ENCODE results near the gene CLTCL1. TPM values are rescaled to one million over a fixed set of nuclear protein-coding genes. Genes with fewer than 3 reads are reported as not detected.

Gene CLTCL1
- total RNA-seq, 1 experiment from 2014 or later: 7.9 TPM

DNA sequence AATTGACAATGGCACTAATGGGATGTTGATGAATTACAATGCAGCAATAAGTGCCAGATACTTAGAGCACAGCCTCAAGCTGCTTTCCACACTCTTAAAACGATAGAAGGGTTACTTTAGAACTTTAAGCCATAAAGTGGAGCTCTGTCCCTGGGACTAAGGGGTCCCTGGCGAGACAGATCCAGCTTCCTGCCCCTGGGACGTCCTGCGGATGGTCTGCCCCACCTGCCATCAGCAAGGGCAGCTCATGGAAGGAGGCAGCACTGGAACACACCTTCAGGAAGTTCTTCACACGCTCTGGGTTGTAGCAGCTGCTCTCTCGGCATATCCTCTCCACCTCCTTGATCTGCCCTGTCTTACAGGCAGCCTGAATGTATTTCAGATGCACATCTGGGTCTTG lies 67.9 kb downstream of the CLTCL1 start:
- H3K27ac Mint-ChIP-seq (ENCODE audit: unreplicated experiment): no peak overlapping the region
- TF ChIP-seq, protein P1, sequence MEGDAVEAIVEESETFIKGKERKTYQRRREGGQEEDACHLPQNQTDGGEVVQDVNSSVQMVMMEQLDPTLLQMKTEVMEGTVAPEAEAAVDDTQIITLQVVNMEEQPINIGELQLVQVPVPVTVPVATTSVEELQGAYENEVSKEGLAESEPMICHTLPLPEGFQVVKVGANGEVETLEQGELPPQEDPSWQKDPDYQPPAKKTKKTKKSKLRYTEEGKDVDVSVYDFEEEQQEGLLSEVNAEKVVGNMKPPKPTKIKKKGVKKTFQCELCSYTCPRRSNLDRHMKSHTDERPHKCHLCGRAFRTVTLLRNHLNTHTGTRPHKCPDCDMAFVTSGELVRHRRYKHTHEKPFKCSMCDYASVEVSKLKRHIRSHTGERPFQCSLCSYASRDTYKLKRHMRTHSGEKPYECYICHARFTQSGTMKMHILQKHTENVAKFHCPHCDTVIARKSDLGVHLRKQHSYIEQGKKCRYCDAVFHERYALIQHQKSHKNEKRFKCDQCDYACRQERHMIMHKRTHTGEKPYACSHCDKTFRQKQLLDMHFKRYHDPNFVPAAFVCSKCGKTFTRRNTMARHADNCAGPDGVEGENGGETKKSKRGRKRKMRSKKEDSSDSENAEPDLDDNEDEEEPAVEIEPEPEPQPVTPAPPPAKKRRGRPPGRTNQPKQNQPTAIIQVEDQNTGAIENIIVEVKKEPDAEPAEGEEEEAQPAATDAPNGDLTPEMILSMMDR (IDR thresholded peaks at IDR 0.05; ENCODE audit: insufficient read depth in 1 of 2, low read depth in 1 of 2, low read length in 1 of 2, severe bottlenecking in 1 of 2, unreplicated experiment in 1 of 2): no peak
- Histone ChIP-seq H3K4me3 (ENCODE audit: low read depth, low read length) (no peak overlapping the region), H3K36me3 (ENCODE audit: control insufficient read depth, insufficient read depth, low read length) (no peaks in the 10 kb centered on the region), H3K9me3 (no peaks in the 10 kb centered on the region), H3K4me1 (no peaks in the 10 kb centered on the region), H3K27me3 (replicated peaks; ENCODE audit: control insufficient read depth, insufficient read depth, low read length) (no peaks in the 10 kb centered on the region)
- no peaks in the 10 kb centered on the region for H3K4me1 Mint-ChIP-seq (ENCODE audit: low read depth, unreplicated experiment)
- intact Hi-C loops (cut with micrococcal nuclease; ENCODE audit: unreplicated experiment): no loop called here
- no peak for DNase-seq
- BruUV-seq (replicated peaks): no TSS peak
- ChIA-PET POLR2A (no interaction called here), CTCF (no interaction called here)
- no peaks in the 10 kb centered on the region for H3K36me3 Mint-ChIP-seq (ENCODE audit: insufficient read depth, unreplicated experiment)
- H3K4me3 Mint-ChIP-seq (ENCODE audit: unreplicated experiment): no peak overlapping the region
- H3K9me3 Mint-ChIP-seq (ENCODE audit: unreplicated experiment): no peaks in the 10 kb centered on the region
- no peaks in the 10 kb centered on the region for H3K27me3 Mint-ChIP-seq (ENCODE audit: insufficient read depth, unreplicated experiment)

DNA sequence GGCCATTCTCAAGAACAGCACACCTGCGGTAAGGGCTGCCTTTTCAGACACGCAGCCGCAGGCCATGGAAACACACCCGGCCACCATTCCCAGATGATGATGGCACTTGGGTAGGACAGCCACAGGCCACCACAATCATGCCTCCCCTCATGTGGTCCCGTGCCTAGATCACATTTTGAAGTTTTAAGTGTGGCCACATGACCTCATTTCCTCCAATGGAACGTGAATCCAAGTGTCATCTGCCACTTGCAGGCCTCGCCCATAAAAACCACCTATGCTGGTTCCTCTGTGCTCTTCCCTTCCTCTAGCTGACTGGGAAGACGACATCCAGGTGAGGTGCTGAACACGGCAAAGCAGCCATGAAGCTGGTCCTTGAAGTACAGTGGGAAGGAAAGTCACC lies 68.4 kb downstream of the CLTCL1 start:
- Histone ChIP-seq H3K36me3 (ENCODE audit: control insufficient read depth, insufficient read depth, low read length) (no peaks in the 10 kb centered on the region), H3K4me1 (no peaks in the 10 kb centered on the region), H3K4me3 (ENCODE audit: low read depth, low read length) (no peak overlapping the region), H3K9me3 (no peaks in the 10 kb centered on the region), H3K27me3 (replicated peaks; ENCODE audit: control insufficient read depth, insufficient read depth, low read length) (no peaks in the 10 kb centered on the region)
- no TSS peak for BruUV-seq (replicated peaks)
- intact Hi-C loops (cut with micrococcal nuclease; ENCODE audit: unreplicated experiment): no loop called here
- Mint-ChIP-seq H3K9me3 (ENCODE audit: unreplicated experiment) (no peaks in the 10 kb centered on the region), H3K4me3 (ENCODE audit: unreplicated experiment) (no peak overlapping the region), H3K27me3 (ENCODE audit: insufficient read depth, unreplicated experiment) (no peaks in the 10 kb centered on the region), H3K36me3 (ENCODE audit: insufficient read depth, unreplicated experiment) (no peaks in the 10 kb centered on the region), H3K27ac (ENCODE audit: unreplicated experiment) (no peak overlapping the region), H3K4me1 (ENCODE audit: low read depth, unreplicated experiment) (no peaks in the 10 kb centered on the region)
- CTCF ChIA-PET: no interaction called here
- POLR2A ChIA-PET: no interaction called here
- TF ChIP-seq, protein P1 (IDR thresholded peaks at IDR 0.05; ENCODE audit: insufficient read depth in 1 of 2, low read depth in 1 of 2, low read length in 1 of 2, severe bottlenecking in 1 of 2, unreplicated experiment in 1 of 2): no peak
- DNase-seq: no peak

DNA sequence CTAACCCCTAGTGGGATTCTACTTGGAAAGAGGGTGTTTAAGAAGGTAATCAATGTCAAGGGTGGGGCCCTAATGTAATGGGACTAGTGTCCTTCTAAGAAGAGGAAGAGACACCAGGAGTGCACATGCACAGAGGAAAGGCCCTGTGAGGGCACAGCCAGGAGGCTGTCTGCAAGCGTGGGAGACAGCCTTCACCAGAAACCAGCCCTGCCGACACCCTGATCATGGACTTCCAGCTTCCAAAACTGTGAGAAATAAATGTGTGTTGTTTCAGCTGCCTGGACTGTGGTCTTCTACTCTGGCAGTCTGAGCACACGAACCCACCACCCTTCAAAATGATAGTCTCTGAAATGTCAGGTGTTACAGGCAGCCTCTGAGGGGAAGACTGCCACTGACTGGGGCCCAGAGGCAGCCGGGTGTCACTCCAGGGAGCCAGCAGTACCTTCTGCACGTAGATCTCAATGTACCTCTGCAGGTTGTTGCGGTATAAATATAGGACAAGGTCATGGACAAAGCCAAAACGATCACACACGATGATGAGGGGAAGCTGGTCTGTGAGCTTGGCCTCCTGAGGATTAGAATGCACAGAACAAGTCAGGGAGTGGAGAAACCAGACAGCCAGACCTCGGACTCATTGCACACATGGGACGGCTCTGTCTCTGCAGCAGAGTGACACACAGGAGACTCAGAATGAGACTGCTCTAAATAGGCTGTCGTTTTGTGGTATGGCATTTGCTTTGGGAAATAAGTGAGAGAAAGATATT lies 69.1 kb downstream of the CLTCL1 start:
- no peaks in the 10 kb centered on the region for H3K36me3 Mint-ChIP-seq (ENCODE audit: insufficient read depth, unreplicated experiment)
- POLR2A ChIA-PET: no interaction called here

More for the DNA sequence above, 69.1 kb downstream of the CLTCL1 start:
- Histone ChIP-seq H3K9me3 (no peaks in the 10 kb centered on the region), H3K4me3 (ENCODE audit: low read depth, low read length) (no peak overlapping the region), H3K4me1 (no peaks in the 10 kb centered on the region), H3K27me3 (replicated peaks; ENCODE audit: control insufficient read depth, insufficient read depth, low read length) (no peaks in the 10 kb centered on the region), H3K36me3 (ENCODE audit: control insufficient read depth, insufficient read depth, low read length) (no peaks in the 10 kb centered on the region)
- TF ChIP-seq, protein P1 (IDR thresholded peaks at IDR 0.05; ENCODE audit: insufficient read depth in 1 of 2, low read depth in 1 of 2, low read length in 1 of 2, severe bottlenecking in 1 of 2, unreplicated experiment in 1 of 2): no peak
- BruUV-seq (replicated peaks): no TSS peak
- no peak overlapping the region for H3K4me3 Mint-ChIP-seq (ENCODE audit: unreplicated experiment)
- no peaks in the 10 kb centered on the region for H3K4me1 Mint-ChIP-seq (ENCODE audit: low read depth, unreplicated experiment)
- no peak for DNase-seq
- H3K9me3 Mint-ChIP-seq (ENCODE audit: unreplicated experiment): no peaks in the 10 kb centered on the region
- intact Hi-C loops (cut with micrococcal nuclease; ENCODE audit: unreplicated experiment): no loop called here
- CTCF ChIA-PET: no interaction called here
- H3K27ac Mint-ChIP-seq (ENCODE audit: unreplicated experiment): no peak overlapping the region
- no peaks in the 10 kb centered on the region for H3K27me3 Mint-ChIP-seq (ENCODE audit: insufficient read depth, unreplicated experiment)

All from Caco-2 (cell line).